Erythroblast (primary cell): ENCODE results near the gene TAAR8.
"Not testable (repeated sequence)": the region's sequence is repeated elsewhere in the genome, so short reads cannot be mapped to it uniquely, and the experiment has no call there.

Experiments used
- DNase-seq, 2 experiments: peaks; one replicate each; lab custom pipeline; 2025; lab: John Stamatoyannopoulos, UW
- GATA1 ChIP-seq: IDR thresholded peaks from 2 replicates; pipeline ENCODE4 v1.6.1; 2011; ENCODE audit warnings: low read depth, mild to moderate bottlenecking, control low read depth, low read length, moderate library complexity
- POLR2A ChIP-seq: IDR thresholded peaks from 2 replicates; pipeline ENCODE4 v1.6.1; 2011; ENCODE audit warnings: mild to moderate bottlenecking, low read length

The TAAR8 gene

GRCh38 chr6:132569170-132569569 lies 16.7 kb downstream of the TAAR8 start:
- DNase-seq, result no peak
- TF ChIP-seq GATA1 (no peak), POLR2A (no peak)

GRCh38 chr6:132570221-132570777 lies 17.8 kb downstream of the TAAR8 start, which contains the start of gene TAAR6:
Gene TAAR6 (plus strand): TSS chr6:132570322. CDS start chr6:132570322, 0 bp downstream.
- no peak for DNase-seq
- TF ChIP-seq GATA1, result no peak
- TF ChIP-seq POLR2A, result no peak

- DNase-seq, result no peak
- no peak for TF ChIP-seq POLR2A
- no peak for TF ChIP-seq GATA1
These were observed 19.3 kb downstream of the TAAR8 start for GRCh38 chr6:132571774-132572173.

- no peak for DNase-seq
- TF ChIP-seq POLR2A, result no peak
- TF ChIP-seq GATA1, result no peak
These were observed 32.2 kb downstream of the TAAR8 start for GRCh38 chr6:132584698-132585097.

GRCh38 chr6:132587424-132587823 lies 35.0 kb downstream of the TAAR8 start:
- TF ChIP-seq POLR2A (no peak), GATA1 (no peak)
- DNase-seq, result no peak

- DNase-seq, result no peak
- no peak for TF ChIP-seq GATA1
- no peak for TF ChIP-seq POLR2A
These were observed 37.0 kb downstream of the TAAR8 start, which contains the start of gene TAAR5 for GRCh38 chr6:132589454-132589853. Gene TAAR5 (minus strand): TSS chr6:132589741. CDS start chr6:132589686, 55 bp downstream.

GRCh38 chr6:132590362-132590761 lies 37.9 kb downstream of the TAAR8 start:
- TF ChIP-seq POLR2A (no peak), GATA1 (no peak)
- DNase-seq, result no peak

- TF ChIP-seq POLR2A, result no peak
- no peak for TF ChIP-seq GATA1
- no peak for DNase-seq
These were observed 40.4 kb downstream of the TAAR8 start for GRCh38 chr6:132592855-132593254.

GRCh38 chr6:132596201-132596600 lies 43.7 kb downstream of the TAAR8 start:
- TF ChIP-seq POLR2A (no peak), GATA1 (no peak)
- no peak for DNase-seq

GRCh38 chr6:132598473-132598872 lies 46.0 kb downstream of the TAAR8 start:
- no peak for TF ChIP-seq GATA1
- no peak for TF ChIP-seq POLR2A
- peak; percentile 1 to 3 for DNase-seq

- DNase-seq, result not testable (repeated sequence)
These were observed 48.4 kb downstream of the TAAR8 start for GRCh38 chr6:132600900-132601299.
